SU-DHL-6 (cell line): Measurements from ENCODE around the gene KSR2.

ENCODE experiments used
- H2AFZ ChIP-seq: fragments of 200-600 bp; sonication (generic); 2 replicates; pipeline ENCODE4 v1.6.1; 2014; ENCODE audit warnings: low read depth, mild to moderate bottlenecking, moderate library complexity, mixed read lengths, antibody characterized with exemption, low read length; ENCODE audit not compliant: severe bottlenecking
- H3F3A ChIP-seq: fragments of 200-600 bp; shearing (Covaris generic); 2 replicates; pipeline ENCODE4 v1.6.0; 2016; ENCODE audit warnings: antibody characterized with exemption, mild to moderate bottlenecking; ENCODE audit not compliant: insufficient read depth
- H3K27ac ChIP-seq: fragments of 200-600 bp; sonication (generic); 2 replicates; pipeline ENCODE4 v1.5.1; 2016; ENCODE audit warnings: low read depth, mild to moderate bottlenecking, low read length, moderate library complexity, mixed read lengths
- H3K27me3 ChIP-seq: fragments of 200-600 bp; sonication (generic), shearing (Covaris generic); 2 replicates; pipeline ENCODE4 v1.6.0; 2014; ENCODE audit warnings: mild to moderate bottlenecking, low read length
- H3K36me3 ChIP-seq: fragments of 200-600 bp; sonication (generic); 2 replicates; pipeline ENCODE4 v1.6.1; 2014; ENCODE audit warnings: mild to moderate bottlenecking, low read length, mixed read lengths
- H3K4me2 ChIP-seq: fragments of 300-600, 200-600 bp; shearing (Covaris generic), sonication (generic); 2 replicates; pipeline ENCODE4 v1.6.0; 2014; ENCODE audit warnings: low read length, low read depth, mild to moderate bottlenecking; ENCODE audit not compliant: poor library complexity, severe bottlenecking
- H3K4me3 ChIP-seq: fragments of 200-600 bp; sonication (generic); 2 replicates; pipeline ENCODE4 v1.5.1; 2014; ENCODE audit warnings: antibody characterized with exemption, low read length, mild to moderate bottlenecking, mixed read lengths; ENCODE audit not compliant: insufficient read depth, poor library complexity, severe bottlenecking
- H3K79me2 ChIP-seq: fragments of 200-600 bp; sonication (generic); 2 replicates; pipeline ENCODE4 v1.6.1; 2014; ENCODE audit warnings: mild to moderate bottlenecking, low read length, moderate library complexity; ENCODE audit not compliant: insufficient read depth
- H3K9ac ChIP-seq: fragments of 200-600 bp; sonication (generic); 2 replicates; pipeline ENCODE4 v1.7.0; 2014; ENCODE audit warnings: mild to moderate bottlenecking, low read length
- H3K9me2 ChIP-seq: fragments of 200-600 bp; sonication (generic); replicated peaks from 2 replicates; pipeline ENCODE4 v1.6.1; 2014; ENCODE audit warnings: low read length; ENCODE audit not compliant: insufficient read depth
- H3K9me3 ChIP-seq: fragments of 200-600 bp; sonication (generic); 2 replicates; pipeline ENCODE4 v1.6.1; 2014; ENCODE audit warnings: low read length, mixed read lengths; ENCODE audit not compliant: insufficient read depth
- H4K20me1 ChIP-seq: fragments of 200-600 bp; sonication (generic); 2 replicates; pipeline ENCODE4 v1.6.1; 2014; ENCODE audit warnings: low read depth, mild to moderate bottlenecking, antibody characterized with exemption, low read length, moderate library complexity, mixed read lengths
- CTCF ChIP-seq: fragments of 200-600 bp; sonication (generic); IDR thresholded peaks from one replicate; pipeline ENCODE4 v1.5.1; 2017; ENCODE audit warnings: antibody characterized with exemption, mild to moderate bottlenecking, low read length, moderate library complexity; ENCODE audit not compliant: insufficient read depth, poor library complexity, severe bottlenecking
- EZH2phosphoT487 ChIP-seq: fragments of 200-600 bp; sonication (generic), shearing (Covaris generic); conservative IDR thresholded peaks from 2 replicates; pipeline ENCODE4 v1.6.1; 2018; ENCODE audit warnings: mild to moderate bottlenecking, antibody characterized with exemption, low read length, moderate library complexity, mixed read lengths

Gene KSR2

GRCh38 chr12:117890644-117891043 is 78.1 kb downstream of the KSR2 start:
- Histone ChIP-seq H3K9ac (no peak overlapping the region), H3K27me3 (no peaks in the 10 kb centered on the region), H4K20me1 (no peaks in the 10 kb centered on the region), H3K9me2 (no peaks in the 10 kb centered on the region), H3K4me2 (no peak overlapping the region), H3K4me3 (no peak overlapping the region), H3K36me3 (no peaks in the 10 kb centered on the region), H3F3A (no peaks in the 10 kb centered on the region), H3K79me2 (no peaks in the 10 kb centered on the region), H2AFZ (no peak overlapping the region), H3K27ac (no peak overlapping the region), H3K9me3 (no peaks in the 10 kb centered on the region)
- TF ChIP-seq EZH2phosphoT487: no peak
- no peak for TF ChIP-seq CTCF

GRCh38 chr12:117890137-117890536 is 78.7 kb downstream of the KSR2 start:
- H3K4me3 ChIP-seq: no peak overlapping the region
- no peaks in the 10 kb centered on the region for H3K9me2 ChIP-seq
- H3K36me3 ChIP-seq: no peaks in the 10 kb centered on the region
- no peaks in the 10 kb centered on the region for H3K27me3 ChIP-seq
- no peaks in the 10 kb centered on the region for H3K9me3 ChIP-seq
- H3K79me2 ChIP-seq: no peaks in the 10 kb centered on the region
- no peak overlapping the region for H3K9ac ChIP-seq
- H3K27ac ChIP-seq: no peak overlapping the region
- no peaks in the 10 kb centered on the region for H4K20me1 ChIP-seq
- H3K4me2 ChIP-seq: no peak overlapping the region
- H3F3A ChIP-seq: no peaks in the 10 kb centered on the region
- TF ChIP-seq EZH2phosphoT487 (no peak), CTCF (no peak)
- H2AFZ ChIP-seq: no peak overlapping the region

GRCh38 chr12:117889098-117889497 is 79.7 kb downstream of the KSR2 start:
- Histone ChIP-seq H3K9ac (no peak overlapping the region), H4K20me1 (no peaks in the 10 kb centered on the region), H3K27ac (no peak overlapping the region), H3K27me3 (no peaks in the 10 kb centered on the region), H3K9me3 (no peaks in the 10 kb centered on the region), H2AFZ (no peak overlapping the region), H3K4me3 (no peak overlapping the region), H3K79me2 (no peaks in the 10 kb centered on the region), H3F3A (no peaks in the 10 kb centered on the region), H3K9me2 (no peaks in the 10 kb centered on the region), H3K36me3 (no peaks in the 10 kb centered on the region), H3K4me2 (no peak overlapping the region)
- TF ChIP-seq EZH2phosphoT487 (no peak), CTCF (no peak)
